NCI-H2196 treated with DMSO at 0.1 percent for 48 hours (cell line): ENCODE data around the gene AMACR.
A peak's percentile ranks its signal among the peaks of the same experiment; 100 is the strongest.

Experiments used
- DNase-seq: peaks from one replicate; lab custom pipeline; 2025; ENCODE audit not compliant: unreplicated experiment; lab: John Stamatoyannopoulos, UW

Gene AMACR

DNA sequence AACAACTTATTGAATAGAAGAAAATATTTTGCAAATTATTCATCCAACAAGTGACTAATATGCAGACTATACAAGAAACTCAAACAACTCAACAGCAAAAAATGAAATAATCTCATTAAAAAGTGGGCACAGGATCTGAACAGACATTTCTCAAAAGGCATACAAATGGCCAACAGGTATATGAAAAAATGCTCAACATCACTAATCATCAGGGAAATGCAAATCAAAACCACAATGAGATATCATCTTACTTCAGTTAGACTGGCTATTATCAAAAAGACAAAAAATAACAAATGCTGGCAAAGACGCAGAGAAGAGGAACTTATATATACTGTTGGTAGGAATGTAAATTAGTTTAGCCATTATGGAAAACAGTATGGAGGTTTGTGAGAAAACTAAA, 1.8 kb upstream of the AMACR start:
- DNase-seq, result no peak

DNA sequence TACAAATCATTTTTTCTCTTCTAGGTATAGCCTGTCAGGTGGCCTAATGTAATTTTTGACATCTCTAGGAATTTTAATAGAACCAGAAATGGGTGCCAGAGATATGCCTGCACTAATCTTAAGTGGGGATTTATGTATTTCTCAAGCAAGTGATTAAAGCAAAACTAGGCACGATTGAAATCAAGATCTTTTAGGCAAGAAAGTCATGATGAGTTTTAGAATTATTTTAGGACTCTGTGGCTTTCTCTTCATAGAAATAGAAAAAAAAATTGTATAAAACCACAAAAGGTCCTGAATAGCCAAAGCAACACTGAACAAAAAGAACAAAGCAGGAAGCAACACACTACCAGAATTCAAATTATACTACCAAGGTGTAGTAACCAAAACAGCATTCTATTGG, 952 bp upstream of the AMACR start:
- no peak for DNase-seq

DNA sequence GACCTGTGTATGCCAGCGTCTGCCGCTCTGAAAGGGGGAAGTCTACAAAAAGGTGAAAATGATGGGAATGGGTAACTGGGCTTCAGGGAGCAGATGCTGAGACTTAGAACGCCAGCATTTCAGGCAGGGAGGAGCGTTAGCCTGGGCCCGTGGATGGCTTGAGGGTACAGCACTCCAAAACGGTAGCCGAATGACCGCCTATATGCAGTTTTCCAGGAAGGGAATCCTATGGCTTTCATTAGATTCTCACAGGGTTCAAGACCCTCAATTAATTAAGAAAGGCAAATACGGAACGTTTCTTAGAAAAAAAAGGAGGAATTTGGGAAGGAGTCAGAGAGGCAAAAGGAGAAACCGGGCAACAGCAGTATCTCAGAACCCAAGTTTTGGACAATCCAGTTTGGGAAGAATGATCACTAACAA, 639 bp downstream of the AMACR start:
- DNase-seq, result no peak

DNA sequence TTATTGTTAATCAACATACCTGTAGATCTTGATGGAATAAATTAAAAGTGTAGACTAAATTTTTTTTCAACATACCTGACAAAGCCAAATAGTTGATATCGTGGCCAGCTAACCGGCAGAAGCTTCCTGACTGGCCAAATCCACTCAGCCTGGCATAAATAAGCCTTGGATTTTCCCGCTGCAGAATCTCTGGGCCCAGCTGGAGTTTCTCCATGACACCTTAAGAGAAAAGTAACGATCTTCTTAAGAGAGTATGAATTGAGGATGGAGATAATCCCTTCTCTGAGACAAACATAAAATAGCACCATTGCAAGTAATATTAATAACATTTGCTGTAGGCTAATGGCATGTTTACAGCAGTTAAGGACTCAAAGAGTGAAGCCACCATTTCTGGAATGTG, 2.2 kb downstream of the AMACR start:
- DNase-seq, result no peak

DNA sequence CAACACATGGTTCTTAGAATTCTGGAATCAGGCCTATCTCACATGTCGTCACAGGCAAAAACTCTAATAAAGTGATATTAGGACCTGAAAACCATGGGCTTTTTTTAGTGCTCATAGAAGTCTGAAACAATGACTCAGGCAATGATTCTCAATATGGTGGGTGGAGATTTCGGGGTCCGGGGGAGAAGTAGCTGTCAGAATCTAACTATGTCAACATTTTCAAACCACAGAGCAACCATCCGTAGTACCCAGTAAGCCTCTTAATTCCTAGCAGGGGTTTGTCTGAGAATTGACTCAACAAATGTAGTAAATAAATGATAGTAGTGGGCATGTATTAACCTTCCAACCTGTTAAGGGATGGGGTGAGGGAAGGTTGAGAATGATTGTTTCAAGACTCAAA, 2.6 kb downstream of the AMACR start:
- no peak for DNase-seq

DNA sequence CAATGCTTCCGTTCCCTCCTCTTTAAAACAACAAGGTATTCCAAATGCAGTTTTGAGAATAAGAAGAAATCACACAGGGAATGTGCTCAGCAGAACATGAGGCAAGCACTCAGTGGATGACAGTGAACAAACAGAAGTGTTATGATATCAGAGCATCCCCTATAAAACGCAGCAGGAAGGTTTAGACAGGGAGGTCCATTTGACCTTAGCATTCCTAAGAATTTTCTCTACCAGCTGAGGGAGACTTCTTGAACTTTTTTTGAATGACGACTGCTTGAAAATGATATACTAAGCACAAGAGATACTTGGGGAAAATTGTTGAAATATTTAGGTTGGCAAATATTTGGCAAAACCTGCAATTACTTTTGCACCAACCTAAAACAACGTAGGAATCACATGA, 3.9 kb downstream of the AMACR start:
- no peak for DNase-seq

DNA sequence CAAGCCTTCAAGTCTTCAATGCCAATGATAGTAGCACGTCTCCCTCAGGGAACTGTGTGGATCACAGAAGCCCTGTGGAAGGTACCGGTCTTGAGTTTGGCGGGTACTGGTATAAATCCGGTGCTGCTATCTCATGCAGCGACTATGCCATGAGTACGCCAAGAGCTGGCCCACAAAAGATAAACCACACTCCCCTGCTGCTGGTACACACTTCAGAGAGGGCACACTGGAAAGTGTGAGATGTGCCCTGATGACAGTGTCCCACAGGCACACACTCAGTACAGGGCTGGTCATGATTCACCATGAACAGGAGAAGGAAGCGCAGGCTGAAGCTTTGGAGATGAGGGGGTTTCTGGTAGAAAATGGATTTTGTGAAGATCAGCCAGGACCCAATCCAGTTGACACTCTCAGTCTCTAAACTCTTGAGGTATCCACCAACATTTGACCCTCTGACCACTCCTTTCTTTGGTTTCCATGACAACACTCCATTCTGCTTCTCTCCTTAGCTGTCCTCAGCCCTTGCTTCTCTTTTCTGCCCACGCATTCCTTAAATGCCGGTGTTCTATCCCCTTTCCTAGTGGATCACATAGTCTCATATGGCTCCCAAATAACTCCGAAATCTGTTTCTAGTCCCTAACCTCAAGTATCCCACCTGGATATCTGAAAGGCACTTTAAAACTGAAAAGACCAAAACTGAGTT, 5.1 kb downstream of the AMACR start:
- no peak for DNase-seq

DNA sequence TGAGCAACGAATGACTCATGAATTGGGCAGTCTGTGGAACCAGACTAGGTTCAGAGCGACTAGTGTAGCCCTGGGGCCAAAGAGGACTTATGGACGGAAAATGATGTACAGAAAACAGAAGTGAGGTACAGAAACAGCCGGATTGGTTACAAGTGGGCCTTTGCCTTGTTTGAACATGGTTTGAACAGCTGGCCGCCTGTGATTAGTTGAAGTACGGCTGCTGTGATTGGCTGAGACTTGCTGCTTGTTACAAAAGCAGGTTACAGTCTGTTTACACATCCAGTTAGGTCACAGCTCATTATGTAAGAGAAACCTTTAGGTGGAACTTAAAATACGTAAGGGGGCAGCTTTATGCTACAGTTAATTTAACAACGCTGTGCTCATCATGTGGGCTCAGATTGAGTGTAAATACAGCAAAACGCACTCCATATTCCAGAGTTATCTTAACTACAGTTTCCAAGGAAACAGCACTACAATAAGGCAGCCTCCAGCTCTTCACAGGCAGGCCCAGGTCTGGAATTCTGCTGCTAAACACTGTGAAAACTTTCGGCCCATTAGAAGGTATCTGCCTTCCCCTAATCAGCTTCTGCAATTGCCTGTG, 6.5 kb downstream of the AMACR start:
- peak; percentile 98 for DNase-seq

DNA sequence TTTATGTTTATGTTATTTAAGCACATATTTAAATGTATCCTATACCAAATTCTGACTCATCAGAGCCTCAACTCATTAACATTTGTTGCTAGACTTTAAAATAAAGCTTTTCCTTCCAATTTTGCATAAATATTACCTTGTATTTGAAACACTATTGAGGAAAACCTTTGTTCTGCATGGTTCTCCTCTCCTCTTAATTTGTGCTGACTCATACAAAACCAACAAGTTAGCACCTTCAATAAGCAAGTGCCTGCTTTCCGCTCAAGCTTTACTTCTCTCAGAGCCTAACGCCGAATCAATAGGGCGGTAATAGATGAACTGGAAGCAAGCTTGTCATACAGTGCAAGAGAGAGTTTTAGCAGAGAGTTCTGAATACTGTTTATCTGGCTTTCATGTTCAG, 7.9 kb downstream of the AMACR start:
- no peak for DNase-seq

DNA sequence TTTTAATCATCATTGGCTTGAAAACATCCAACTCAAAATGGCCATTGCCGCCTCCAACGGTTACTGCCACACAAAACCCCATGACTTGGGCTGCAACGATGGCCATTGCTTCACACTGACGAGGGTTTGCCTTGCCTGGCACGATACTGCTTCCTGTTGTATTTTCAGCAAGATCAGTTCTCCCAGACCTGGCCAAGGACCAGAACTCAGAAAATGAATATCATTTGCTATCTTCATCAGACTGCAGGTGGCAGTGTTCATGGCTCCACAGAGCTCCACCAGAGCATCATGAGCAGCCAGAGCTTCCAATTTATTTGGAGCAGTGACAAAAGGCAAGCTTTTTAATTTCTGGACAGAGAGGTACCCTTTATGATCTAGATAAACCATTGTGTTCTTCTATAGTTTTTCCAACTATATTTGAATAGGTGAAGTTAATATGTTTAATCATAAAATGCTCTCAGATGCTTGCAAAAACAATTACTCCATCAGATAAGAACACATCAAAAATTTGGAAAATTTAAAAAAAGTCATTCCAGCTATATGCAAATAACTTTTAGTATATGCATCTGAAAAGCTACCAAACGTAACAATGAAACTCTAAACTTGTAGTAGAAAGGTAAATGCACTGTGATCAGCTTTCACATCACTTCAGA, 10.4 kb downstream of the AMACR start:
- DNase-seq, result peak; percentile 96

DNA sequence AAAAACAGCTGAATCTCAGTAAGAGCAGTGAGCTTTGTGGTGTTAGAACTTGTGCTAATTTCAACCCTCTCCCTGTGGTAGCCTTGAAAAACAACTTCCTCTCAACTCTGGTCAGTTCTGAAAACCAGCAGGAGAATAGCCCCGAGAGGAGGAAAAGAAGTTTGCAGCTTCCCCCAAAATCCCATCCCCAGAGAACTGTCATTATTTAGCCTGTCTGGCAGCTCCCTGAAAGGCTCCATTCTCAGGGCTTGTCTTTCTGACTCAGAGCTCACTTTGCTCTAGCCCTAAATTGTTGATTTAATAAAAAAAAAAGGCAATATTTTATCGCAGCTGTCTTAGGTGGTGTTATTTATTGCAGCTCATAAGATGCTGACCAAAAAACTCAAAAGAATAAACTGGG, 12.0 kb downstream of the AMACR start:
- DNase-seq, result no peak

DNA sequence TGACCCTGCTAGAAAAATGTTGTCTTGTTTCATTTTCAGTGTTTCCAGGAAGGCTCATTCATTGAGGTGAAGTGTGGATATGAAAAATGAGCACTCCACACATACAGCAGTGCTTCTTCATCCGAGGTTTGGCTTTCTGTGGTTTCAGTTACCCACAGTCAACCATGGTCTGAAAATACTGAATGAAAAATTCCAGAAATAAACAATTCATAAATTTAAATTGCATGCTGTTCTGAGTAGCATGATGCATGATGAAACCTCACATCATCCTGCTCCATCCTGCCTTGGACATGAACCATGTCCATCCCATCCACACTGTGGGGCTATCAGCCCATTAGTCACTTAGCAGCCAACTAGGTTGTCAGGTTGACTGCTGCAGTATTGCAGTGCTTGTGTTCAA, 13.0 kb downstream of the AMACR start:
- DNase-seq, result no peak

DNA sequence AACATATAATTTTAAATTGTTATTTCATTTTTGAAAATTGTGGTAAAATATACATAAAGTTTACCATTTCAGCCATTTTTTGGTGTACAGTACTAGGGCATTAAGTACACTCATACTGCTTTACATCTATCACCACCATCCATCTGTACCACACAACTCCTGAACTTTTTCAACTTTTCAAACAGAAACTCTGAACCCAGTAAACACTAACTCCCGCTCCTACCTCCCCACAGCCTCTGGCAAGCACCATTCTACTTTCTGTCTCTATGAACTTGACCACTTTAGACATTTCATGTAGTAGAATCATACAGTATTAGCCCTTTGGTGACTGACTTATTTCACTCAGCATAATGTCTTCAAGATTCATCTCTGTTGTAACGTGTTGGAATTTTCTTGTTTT, 15.0 kb downstream of the AMACR start:
- no peak for DNase-seq

DNA sequence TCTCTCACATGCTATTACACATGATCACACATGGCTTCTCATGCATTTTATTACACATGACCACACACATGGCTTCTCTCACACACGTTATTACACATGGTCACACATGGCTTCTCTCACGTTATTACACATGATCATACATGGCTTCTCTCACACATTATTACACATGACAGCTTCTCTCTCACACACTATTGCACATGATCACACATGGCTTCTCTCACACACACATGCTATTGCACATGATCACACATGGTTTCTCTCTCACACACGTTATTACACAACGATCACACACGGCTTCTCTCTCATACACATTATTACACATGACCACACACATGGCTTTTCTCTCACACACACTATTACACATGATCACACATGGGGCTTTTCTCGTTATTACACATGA, 22.4 kb downstream of the AMACR start:
- no peak for DNase-seq

DNA sequence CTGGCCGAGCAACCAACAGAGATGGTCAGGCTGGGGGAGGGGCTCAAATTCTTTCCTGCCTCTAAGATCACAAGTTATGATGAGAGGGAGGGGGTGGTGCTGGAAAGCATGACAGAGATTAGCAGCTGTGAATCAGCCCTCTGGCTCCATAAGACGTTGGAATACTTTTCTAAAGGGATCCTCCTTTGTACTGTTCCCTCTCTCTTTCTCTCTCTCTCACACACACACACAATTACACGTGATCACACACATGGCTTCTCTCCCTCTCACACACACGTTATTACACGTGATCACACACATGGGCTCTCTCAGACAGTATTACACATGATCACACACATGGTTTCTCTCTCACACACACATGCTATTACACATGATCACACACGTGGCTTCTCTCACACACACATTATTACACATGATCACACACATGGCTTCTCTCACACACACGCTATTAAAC, 23.2 kb downstream of the AMACR start, which contains the start of gene SLC45A2:
Gene SLC45A2, minus strand, starts transcription at position 23 of the 454 bp plus-strand sequence. CDS start 110 bp downstream, outside the sequence.
- DNase-seq, result no peak

DNA sequence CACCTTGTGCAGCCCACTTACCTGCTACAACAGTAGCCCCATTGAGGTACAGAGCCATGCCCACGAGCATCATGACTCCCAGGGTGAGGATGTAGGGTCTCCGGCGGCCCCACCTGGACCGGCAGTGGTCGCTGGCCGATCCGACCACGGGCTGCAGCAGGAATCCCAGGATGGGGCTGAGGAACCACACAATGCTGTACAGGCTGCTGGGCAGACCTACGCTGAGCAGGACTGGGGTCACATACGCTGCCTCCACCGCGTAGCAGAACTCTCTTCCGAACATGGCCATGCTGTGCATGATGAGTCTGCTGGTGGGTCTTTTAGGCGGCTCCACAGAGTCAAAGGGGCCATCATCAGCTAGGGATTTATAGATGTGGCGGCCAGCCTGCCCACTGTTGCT, 23.7 kb downstream of the AMACR start:
- DNase-seq, result no peak

DNA sequence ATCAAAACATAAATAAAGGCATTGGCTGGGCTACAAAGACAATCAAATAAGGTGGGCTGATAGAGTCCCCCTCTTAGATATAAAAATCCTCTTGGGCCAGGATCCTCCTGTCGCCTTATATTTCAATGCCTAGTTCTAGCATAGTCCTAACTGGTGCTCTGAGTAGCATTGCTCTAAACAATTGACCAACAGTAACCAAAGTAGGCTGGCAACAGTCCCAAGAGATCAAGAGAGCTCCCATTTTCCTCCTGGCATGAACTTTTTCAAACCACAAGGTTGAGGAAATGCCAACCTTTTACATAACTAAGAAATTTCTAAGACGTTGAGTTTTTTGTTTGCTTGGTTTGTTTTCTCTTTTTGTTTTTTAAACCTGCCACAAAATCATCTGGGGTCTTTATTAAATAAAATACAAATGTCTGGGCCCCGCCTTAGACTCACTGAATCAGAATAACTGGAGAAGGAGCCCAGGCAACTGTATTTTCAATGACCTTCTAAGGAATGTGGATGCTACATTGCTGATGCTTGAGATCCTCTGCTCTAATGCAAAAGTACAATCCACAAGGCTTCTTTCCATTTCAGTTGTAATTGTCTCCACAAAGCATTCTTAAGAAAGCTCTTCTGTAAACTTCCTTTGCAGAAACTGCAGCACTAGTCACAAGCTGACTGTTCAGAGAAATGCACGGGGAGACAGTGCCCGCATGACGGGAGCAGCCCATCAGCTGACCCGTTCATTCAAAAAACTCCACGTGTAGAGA, 26.3 kb downstream of the AMACR start:
- no peak for DNase-seq

DNA sequence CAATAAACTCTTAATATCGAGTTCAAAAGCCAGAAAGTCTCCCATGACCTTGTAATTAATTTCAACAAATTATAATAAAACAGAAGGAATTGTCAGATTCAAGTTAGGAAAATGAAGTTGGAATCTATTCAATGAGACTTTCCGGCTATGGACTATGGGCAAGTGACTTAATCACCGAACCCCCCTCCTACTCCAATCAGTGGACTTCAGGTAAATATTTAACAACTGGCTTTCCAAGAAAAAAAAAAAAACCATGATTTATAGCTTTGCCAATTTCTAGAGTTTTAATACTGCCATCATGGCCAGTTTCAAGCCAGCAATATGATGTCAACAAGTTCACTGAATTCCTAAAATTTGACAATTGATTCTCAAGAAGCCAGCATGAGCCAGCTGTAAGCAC, 27.8 kb downstream of the AMACR start:
- no peak for DNase-seq

DNA sequence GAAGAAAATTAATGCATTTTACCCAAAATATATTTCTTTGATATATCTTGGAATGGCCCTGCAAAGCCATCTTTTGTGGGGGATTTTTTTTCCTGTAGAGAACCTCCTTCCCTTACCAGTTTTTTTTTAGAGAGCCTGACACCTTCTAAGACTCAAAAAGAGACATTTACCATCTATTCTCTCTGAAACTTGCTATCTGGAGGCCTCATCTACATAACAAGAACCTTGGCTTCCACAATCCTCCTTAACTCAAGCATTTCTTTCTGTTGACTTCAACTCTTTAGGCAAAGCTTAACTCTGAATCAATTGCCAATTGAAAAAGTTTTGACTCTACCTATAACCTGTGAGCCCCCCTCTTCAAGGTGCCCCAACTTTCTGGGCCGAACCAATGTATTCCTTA, 29.5 kb downstream of the AMACR start:
- no peak for DNase-seq

DNA sequence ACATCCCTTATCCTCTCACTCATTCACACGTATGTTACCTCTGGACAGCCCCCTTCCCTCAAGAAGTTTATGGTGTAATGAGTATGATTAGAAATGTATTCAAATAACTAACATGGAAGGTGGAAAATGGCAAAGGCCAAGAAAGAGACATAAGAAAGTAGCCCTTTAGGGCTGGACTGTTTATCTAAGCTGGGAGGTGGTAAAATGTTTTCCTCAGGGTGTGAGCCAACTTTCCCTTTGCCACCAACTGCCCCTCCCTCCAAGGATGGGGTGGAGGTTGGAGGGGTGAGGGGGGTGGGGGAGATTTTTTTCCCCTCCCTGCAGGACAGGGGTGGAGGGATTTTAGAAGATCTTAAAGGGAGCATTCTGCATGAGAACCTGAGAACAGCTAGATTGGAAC, 31.5 kb downstream of the AMACR start:
- DNase-seq, result no peak

DNA sequence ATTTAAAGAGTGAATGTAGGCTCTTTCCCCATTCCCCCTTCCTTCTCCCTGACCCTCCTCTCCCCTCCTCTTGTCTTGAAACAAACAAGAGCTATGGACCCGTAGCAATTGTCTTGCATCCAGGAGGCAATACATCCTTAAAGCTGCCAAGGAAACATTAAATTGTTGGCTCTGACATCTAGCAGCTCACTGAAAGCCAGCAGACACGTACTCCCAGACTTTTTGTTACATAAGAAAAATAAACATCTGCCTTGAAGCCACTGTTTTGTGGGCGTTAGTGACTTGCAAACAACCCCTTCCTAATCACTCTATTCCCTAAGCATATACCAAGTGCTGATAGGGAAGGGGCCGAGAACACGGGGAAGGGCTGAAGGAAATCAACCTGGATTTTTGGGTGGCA, 32.0 kb downstream of the AMACR start:
- no peak for DNase-seq

DNA sequence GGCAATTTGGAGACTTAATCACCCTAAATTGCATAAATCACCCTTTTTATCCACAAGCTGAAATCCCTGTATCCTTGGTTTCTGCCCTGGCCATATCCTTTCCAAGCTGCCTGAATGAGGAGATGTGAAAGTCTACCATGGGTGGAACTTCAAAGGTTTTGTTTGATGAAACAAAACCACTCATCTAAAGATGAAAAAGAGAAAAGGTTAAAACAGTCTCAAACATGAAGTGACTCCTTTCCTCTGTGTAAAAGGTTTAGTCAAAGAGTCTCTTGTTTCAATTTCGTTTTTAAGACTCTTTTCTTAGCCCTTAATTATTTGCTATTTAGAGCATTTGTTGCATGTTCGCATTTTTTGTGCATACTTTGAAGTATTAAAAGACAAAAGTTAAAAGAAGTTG, 34.6 kb downstream of the AMACR start:
- DNase-seq, result no peak
